Fibroblast of lung (primary cell): Measurements from ENCODE around the gene TDRD9. TPM values are rescaled to one million over a fixed set of nuclear protein-coding genes. Genes with fewer than 3 reads are reported as not detected.

Experiments used
- DNase-seq, 2 donors: peaks; one replicate each; pipeline versions ENCODE4 v3.0.0 to v3.0.0-alpha.2; 2010; ENCODE audit warnings: low read depth in 2 of 2
- H2AFZ ChIP-seq: 2 replicates; pipeline ENCODE4 v1.5.1; 2012; ENCODE audit warnings: low read length, control low read depth, inconsistent platforms
- H3K27ac ChIP-seq: 2 replicates; pipeline ENCODE4 v1.5.1; 2011; ENCODE audit warnings: low read length, control low read depth; ENCODE audit not compliant: insufficient read depth
- H3K27me3 ChIP-seq: 2 replicates; pipeline ENCODE4 v1.5.1; 2011; ENCODE audit warnings: mild to moderate bottlenecking, low read length; ENCODE audit not compliant: control insufficient read depth, insufficient read depth
- H3K36me3 ChIP-seq: 2 replicates; pipeline ENCODE4 v1.5.1; 2011; ENCODE audit warnings: low read length; ENCODE audit not compliant: control insufficient read depth, insufficient read depth
- H3K4me1 ChIP-seq: 2 replicates; pipeline ENCODE4 v1.5.1; 2011; ENCODE audit warnings: low read length; ENCODE audit not compliant: control insufficient read depth, insufficient read depth; ENCODE audit errors: extremely low read depth
- H3K4me2 ChIP-seq: 2 replicates; pipeline ENCODE4 v1.5.1; 2011; ENCODE audit warnings: low read length, control low read depth; ENCODE audit not compliant: insufficient read depth; ENCODE audit errors: extremely low read depth
- H3K4me3 ChIP-seq, 4 experiments: fragments of 200-600 bp in 1 of 4; sonication (generic) in 1 of 4; replicated peaks in 1 of 4; 2 replicates each; pipeline ENCODE4 v1.5.1; 2011 to 2016; ENCODE audit warnings: low read length in 4 of 4, low read depth in 3 of 4, mild to moderate bottlenecking in 3 of 4, control low read depth in 2 of 4, inconsistent platforms in 1 of 4, mixed read lengths in 1 of 4; ENCODE audit not compliant: insufficient read depth in 1 of 4; ENCODE audit errors: control extremely low read depth in 1 of 4
- H3K79me2 ChIP-seq: 2 replicates; pipeline ENCODE4 v1.5.1; 2012; ENCODE audit warnings: mild to moderate bottlenecking, low read length, inconsistent platforms; ENCODE audit not compliant: control insufficient read depth, insufficient read depth
- H3K9ac ChIP-seq: 2 replicates; pipeline ENCODE4 v1.5.1; 2011; ENCODE audit warnings: mild to moderate bottlenecking, low read length, control low read depth; ENCODE audit not compliant: insufficient read depth
- H3K9me3 ChIP-seq: 2 replicates; pipeline ENCODE4 v1.5.1; 2012; ENCODE audit warnings: low read depth, low read length; ENCODE audit not compliant: control insufficient read depth, insufficient read depth
- H4K20me1 ChIP-seq: 2 replicates; pipeline ENCODE4 v1.5.1; 2011; ENCODE audit warnings: low read length; ENCODE audit not compliant: control insufficient read depth, insufficient read depth; ENCODE audit errors: extremely low read depth
- EZH2 ChIP-seq: IDR thresholded peaks from 2 replicates; pipeline ENCODE4 v1.5.1; 2012; ENCODE audit warnings: low read length, control low read depth, mild to moderate bottlenecking; ENCODE audit errors: missing control alignments
- polyA plus RNA-seq, 2 donors: library from polyadenylated mRNA; depleted of rRNA in 1 of 2; stranded (reverse) in 1 of 2; unstranded in 1 of 2; fragments of >200 nt; gene quantifications; 2 replicates each; pipeline ENCODE4 v1.2.1, GENCODE V29; 2011 to 2012; ENCODE audit warnings: missing spikeins in 1 of 2
- total RNA-seq: library from RNA; depleted of rRNA; stranded (reverse); fragments of >200 nt; gene quantifications from 2 replicates; pipeline ENCODE4 v1.2.1, GENCODE V29; 2014
- TF ChIP-seq, protein P1 (sequence below), 2 donors: IDR thresholded peaks in 1 of 2; conservative IDR thresholded peaks in 1 of 2; 1 replicate in 1 of 2; 2 replicates in 1 of 2; pipeline ENCODE4 v1.5.1; 2011 to 2012; ENCODE audit warnings: low read length in 2 of 2, control low read depth in 1 of 2, inconsistent platforms in 1 of 2, low read depth in 1 of 2, mild to moderate bottlenecking in 1 of 2

The TDRD9 gene
- total and polyA plus RNA-seq, 2 donors (not counting 1 experiment from before 2014, with no cell fraction given): 0.28 to 0.50 TPM

DNA sequence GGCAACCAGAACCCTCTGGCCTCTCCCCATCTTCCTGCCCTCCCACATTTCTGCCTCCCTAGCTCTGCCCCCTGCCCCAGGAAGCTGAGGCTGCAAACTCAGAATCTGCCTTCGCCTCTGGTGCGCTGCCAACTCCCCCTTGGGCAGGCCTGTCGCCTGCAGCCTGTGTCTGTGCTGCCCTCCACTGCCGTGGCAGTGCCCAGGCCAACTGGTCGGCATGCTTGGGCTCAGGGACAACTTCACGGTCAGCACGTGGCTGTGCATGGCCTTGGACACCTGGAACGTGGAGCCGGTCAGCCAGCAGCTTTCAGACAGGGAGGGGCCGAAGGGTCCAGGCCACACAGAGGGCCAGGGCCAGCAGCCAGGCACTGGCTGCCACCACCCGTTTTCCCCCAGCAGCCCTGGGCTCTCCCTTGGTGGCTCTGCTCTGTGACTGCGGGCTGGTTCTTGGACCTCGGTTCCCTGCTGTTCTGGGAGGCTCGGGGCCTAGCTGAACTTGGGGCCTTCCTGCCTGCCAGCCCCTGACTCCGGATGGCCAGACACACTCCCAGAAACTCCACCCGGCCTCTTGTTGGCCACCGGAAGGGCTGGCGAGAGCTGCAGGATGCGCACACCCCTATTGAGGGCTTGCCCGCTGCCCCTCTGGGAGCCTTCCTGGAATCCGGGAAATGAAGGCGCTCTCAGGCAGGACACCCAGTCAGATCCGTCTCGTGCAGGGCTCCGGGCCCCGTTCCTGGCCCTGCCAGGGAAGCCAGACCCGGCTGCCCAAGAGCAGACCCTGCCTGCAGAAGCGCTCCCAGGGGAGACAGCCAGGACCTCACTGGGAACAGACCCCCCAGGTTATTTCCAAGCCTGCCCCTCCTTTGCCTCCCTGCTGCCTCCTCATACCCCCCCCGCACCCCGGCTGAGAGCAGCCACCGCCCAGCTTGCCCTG lies 46.7 kb upstream of the TDRD9 start:
- Histone ChIP-seq H3K36me3 (no peaks in the 10 kb centered on the region), H3K27ac (no peak overlapping the region), H3K9me3 (no peaks in the 10 kb centered on the region), H3K4me1 (peaks cover 7% of the 10 kb centered on the region), H2AFZ (no peak overlapping the region), H3K9ac (no peak overlapping the region), H4K20me1 (no peaks in the 10 kb centered on the region), H3K79me2 (no peaks in the 10 kb centered on the region), H3K27me3 (no peaks in the 10 kb centered on the region), H3K4me3 (no peak overlapping the region), H3K4me2 (no peak overlapping the region)
- TF ChIP-seq EZH2: no peak
- TF ChIP-seq, protein P1, sequence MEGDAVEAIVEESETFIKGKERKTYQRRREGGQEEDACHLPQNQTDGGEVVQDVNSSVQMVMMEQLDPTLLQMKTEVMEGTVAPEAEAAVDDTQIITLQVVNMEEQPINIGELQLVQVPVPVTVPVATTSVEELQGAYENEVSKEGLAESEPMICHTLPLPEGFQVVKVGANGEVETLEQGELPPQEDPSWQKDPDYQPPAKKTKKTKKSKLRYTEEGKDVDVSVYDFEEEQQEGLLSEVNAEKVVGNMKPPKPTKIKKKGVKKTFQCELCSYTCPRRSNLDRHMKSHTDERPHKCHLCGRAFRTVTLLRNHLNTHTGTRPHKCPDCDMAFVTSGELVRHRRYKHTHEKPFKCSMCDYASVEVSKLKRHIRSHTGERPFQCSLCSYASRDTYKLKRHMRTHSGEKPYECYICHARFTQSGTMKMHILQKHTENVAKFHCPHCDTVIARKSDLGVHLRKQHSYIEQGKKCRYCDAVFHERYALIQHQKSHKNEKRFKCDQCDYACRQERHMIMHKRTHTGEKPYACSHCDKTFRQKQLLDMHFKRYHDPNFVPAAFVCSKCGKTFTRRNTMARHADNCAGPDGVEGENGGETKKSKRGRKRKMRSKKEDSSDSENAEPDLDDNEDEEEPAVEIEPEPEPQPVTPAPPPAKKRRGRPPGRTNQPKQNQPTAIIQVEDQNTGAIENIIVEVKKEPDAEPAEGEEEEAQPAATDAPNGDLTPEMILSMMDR (conservative IDR thresholded peaks at IDR 0.05 in 1 of 2, IDR thresholded peaks at IDR 0.05 in 1 of 2; ENCODE audit: low read depth in 1 of 2, low read length in 2 of 2): no peak
- DNase-seq: no peak

DNA sequence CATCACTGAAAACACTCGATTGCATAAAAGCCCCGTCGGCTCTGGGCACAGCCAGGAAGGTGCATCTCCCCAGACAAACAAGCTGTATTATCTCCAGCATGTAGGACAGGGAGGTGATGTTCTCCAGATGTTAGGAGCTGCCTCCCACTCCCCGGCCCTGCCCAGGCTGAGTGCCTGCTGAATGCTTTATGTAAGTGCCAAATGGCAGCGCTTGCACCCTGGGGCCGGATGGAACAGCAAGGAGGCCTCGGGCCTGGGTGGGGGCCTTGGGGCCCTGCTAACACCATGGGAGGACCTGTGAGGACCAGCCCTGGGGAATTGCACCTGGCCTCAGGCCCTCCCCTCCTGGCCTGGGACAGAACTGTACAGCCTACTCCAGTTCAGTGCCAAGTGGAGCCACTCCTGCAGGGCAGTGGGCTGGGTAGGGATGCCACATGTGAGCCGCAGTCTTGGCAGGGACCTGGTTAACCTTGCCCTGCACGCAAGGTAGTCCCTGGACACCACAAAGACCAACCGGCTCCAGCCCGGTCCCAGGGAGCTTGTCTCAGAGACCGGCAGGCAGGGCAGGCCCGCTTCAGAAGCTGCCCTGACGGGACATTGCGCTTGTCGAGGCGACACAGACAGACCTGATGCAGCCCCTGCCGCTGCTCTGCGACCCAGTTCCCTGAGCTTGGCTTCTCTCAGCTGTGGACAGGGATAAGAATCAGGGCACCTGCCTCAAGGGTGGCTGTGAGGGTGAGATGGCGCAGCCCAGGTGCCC lies 45.6 kb upstream of the TDRD9 start:
- H4K20me1 ChIP-seq: no peaks in the 10 kb centered on the region
- H3K27me3 ChIP-seq: no peaks in the 10 kb centered on the region
- H3K4me1 ChIP-seq: peaks cover 7% of the 10 kb centered on the region
- no peaks in the 10 kb centered on the region for H3K79me2 ChIP-seq
- no peak overlapping the region for H3K4me3 ChIP-seq
- DNase-seq: no peak
- H3K27ac ChIP-seq: no peak overlapping the region
- H3K9me3 ChIP-seq: no peaks in the 10 kb centered on the region
- TF ChIP-seq, protein P1 (conservative IDR thresholded peaks at IDR 0.05 in 1 of 2, IDR thresholded peaks at IDR 0.05 in 1 of 2; ENCODE audit: low read depth in 1 of 2, low read length in 2 of 2): no peak
- TF ChIP-seq EZH2: no peak
- H2AFZ ChIP-seq: no peak overlapping the region
- no peak overlapping the region for H3K9ac ChIP-seq
- H3K4me2 ChIP-seq: no peak overlapping the region
- no peaks in the 10 kb centered on the region for H3K36me3 ChIP-seq

DNA sequence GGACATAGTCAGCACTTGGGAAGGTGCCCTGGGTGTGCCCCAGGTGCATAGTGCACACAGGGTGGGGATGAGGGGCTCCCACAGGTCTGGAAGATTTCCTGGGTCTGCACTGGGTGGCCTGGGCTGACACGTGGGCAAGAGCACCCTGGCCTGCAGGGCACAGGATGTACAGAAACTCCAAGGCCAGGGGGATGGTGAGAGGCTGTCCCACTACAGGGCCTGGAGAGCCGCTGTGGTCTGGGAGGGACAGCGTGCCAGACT lies 45.1 kb upstream of the TDRD9 start:
- no peaks in the 10 kb centered on the region for H3K9me3 ChIP-seq
- H3K9ac ChIP-seq: no peak overlapping the region
- no peaks in the 10 kb centered on the region for H4K20me1 ChIP-seq
- H3K27ac ChIP-seq: no peak overlapping the region
- no peak overlapping the region for H3K4me3 ChIP-seq
- TF ChIP-seq EZH2: no peak
- TF ChIP-seq, protein P1 (conservative IDR thresholded peaks at IDR 0.05 in 1 of 2, IDR thresholded peaks at IDR 0.05 in 1 of 2; ENCODE audit: low read depth in 1 of 2, low read length in 2 of 2): no peak
- H3K27me3 ChIP-seq: no peaks in the 10 kb centered on the region
- DNase-seq: no peak
- no peaks in the 10 kb centered on the region for H3K79me2 ChIP-seq
- H3K4me1 ChIP-seq: peaks cover 7% of the 10 kb centered on the region
- no peak overlapping the region for H2AFZ ChIP-seq
- H3K4me2 ChIP-seq: no peak overlapping the region
- no peaks in the 10 kb centered on the region for H3K36me3 ChIP-seq
